Activated T-helper 1 cell treated with Interleukin-2 at 50 U/mL for 16 hours (primary cell): Measurements from ENCODE around the gene RNF38.
"Not testable (repeated sequence)": the region's sequence is repeated elsewhere in the genome, so short reads cannot be mapped to it uniquely, and the experiment has no call there.

ENCODE experiments used
- DNase-seq: peaks from one replicate; pipeline ENCODE4 v3.0.0-alpha.2; 2020; ENCODE audit warnings: low read depth

RNF38 gene

DNA sequence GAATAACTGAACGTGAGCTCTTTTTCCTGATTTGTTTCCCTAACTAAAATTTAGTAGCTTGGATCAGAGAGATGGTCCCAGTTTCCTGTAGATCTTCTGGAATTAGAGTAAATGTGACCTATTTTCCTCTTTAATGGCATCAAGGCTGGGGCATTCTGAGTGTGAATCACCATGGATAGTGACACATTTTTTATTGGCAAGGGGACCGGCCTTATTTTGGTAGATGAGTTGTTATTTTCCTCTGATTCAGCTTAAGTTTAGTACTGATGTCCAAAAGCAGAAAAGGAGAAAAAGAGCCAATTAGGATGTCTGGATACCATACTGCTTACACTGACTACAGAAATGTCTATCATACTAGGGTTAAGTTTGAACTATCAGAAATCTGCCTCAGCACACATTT is 68.1 kb downstream of the RNF38 start:
- DNase-seq, result no peak

- DNase-seq, result no peak
Measured at GRCh38 chr9:36328798-36329411, 71.2 kb downstream of the RNF38 start.

DNA sequence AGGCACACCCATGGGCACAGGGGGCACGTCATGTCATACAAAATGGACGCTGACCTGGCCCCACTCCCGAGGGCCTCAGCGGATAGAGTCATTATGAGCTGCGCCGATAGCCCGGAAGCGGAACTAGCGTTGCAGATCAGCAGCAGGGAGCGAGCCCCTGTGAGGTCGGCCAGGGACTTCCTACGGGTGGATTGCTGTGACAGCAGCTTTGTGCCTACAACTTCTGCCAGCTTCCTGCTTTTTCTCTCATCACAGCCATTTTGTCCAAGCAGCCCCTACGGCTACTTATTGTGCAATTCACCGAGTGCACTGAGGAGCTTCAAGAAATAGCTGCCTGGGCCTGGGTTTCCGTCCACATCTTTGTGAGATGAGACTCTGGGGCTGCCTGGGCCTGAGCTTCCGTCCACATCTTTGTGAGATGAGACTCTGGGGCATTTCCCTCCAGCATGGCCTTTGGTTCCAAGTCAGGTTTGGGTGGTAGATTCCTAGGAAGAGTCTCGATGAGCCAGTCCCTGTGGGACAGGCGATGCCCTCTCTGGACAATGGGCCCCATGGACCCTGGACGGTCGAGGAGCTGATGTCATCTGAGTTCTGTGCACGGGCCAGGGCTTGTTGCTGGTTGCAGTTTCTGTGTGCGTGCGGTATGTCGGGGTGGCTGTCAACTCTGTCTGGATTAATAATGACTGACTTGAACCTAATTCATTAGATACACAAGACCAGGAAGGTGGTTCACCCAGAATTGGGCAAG is 74.8 kb downstream of the RNF38 start:
- DNase-seq, result no peak

DNA sequence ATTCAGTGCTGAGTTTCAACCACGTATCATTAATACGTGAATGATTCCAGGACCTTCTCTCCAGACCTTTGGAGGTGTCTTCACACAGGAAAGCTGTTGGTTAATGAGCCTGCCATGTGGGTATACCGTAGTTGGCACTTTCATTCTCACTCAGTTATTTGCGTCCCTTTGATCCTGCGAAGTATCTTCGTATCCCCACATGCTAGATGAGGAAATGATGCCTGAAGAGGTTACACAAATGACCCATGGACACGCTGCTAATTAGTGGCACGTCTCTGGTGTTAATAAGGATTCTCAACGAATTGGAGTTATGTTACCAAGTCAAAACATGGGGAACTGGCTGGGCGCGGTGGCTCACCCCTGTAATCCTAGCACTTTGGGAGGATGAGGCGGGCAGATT is 76.1 kb downstream of the RNF38 start:
- no peak for DNase-seq

DNA sequence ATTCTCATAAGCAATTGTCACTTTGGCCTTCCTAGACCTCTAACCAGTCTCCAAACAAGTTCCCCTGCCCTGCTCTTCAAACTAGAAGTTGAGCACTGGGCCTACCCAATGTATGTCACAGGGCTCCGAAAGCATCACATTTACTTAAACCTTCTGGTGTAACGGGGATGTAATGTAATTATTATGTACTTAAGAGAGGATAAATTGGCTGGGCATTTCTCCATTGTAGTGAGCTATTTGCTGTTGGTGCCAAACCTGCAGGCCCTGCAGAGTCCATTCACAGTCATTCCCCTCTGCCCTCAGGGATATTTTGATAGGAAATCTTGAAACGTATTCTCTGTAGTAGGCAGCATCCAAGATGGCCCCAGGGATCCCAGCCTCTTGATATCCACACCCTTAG is 77.6 kb downstream of the RNF38 start:
- no peak for DNase-seq

DNA sequence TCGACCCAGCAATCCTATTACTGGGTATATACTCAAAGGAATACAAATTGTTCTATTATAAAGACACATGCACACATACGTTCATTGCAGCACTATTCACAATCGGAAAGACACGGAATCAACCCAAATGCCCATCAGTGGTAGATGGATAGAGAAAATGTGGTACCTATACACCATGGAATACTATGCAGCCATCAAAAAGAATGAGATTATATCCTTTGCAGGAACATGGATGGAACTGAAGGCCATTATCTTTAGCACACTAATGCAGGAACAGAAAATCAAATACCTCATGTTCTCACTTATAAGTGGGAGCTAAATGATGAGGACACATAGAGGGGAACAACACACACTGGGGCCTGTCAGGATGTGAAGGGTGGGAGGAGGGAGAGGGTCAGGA is 78.2 kb downstream of the RNF38 start:
- DNase-seq, result not testable (repeated sequence)

- DNase-seq, result no peak
Measured at GRCh38 chr9:36320466-36320865, 79.6 kb downstream of the RNF38 start.

DNA sequence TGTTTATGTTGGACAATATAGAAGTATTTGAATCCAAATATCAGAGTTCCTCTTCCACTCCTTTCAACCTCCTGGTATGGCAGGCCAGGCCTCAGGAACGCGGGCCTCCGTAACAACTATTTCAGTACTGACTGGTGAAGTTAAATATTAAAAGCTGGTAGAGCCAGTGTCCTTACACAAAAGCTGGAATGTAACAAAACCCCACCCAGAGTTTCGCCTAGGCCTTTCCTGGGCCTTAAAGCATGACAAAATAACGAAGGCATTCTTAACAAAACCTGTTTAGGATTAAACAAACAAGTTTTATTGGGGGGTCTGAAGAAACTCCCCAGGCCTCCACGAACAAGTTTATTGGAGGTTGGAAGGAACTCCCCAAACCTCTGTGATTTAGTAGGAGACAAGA is 80.3 kb downstream of the RNF38 start:
- no peak for DNase-seq

DNA sequence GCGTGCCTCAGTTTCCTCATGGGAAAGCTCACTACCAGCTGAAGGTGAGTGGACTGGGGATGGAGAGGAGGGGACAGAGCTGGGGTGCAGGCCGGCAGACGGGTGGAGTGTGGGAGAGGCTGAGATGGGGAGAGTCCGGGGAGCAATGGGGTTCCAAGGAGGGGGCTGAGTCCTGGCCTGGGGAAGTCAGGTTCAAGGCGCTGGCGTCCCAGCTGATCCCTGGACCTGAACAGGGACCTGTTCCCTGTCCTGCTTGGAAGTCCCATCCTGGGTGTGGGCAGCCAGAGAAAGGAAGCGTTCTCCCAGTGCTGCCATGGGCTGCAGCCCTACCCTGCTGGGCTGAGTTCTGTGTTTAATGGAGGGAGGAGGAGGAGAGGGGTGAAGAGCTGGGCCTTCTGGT is 80.9 kb downstream of the RNF38 start:
- DNase-seq, result no peak

DNA sequence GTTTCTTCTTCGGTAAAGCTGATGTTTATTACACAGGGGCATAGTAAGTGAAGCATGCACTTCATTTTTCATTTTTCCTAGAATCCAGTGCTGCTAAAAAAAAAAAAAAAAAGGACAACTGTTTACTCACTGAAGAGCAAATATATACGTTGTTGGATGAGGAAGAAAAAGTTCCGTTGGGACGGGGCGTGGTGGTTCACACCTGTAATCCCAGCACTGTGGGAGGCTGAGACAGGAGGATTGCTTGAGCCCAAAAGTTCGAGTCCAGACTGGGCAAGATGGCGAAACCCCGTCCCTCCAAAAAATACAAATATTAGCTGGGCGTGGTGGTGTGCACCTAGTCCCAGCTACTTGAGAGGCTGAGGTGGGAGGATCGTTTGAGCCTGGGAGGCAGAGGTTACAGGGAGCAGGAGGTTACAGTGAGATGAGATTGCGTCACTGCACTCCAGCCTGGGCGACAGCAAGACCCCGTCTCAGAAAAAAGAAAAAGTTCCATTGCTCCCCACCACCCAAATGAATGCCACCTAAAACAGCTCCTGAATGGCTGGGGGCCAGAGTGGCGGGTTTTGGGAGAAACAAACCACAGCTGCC is 81.8 kb downstream of the RNF38 start:
- no peak for DNase-seq

DNA sequence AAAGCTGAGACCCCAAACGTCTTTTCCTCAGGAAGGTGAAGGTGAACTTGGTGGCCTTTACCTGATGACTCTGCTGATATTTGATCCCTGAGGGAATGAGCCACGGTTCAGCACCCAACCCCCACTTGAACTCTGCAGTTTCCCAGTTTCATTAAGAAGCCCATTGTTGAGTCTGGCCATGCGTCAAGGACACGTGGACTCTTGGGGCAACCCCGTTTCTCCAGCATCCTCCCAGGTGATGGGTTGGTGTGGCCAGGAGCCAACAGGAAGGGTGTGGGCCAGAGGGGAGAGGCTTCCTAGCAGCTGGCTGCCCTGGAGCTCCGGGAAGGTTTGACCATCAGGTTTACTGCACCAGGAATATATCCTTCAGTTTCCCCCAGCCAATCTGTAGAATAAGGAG is 82.3 kb downstream of the RNF38 start:
- DNase-seq, result no peak

DNA sequence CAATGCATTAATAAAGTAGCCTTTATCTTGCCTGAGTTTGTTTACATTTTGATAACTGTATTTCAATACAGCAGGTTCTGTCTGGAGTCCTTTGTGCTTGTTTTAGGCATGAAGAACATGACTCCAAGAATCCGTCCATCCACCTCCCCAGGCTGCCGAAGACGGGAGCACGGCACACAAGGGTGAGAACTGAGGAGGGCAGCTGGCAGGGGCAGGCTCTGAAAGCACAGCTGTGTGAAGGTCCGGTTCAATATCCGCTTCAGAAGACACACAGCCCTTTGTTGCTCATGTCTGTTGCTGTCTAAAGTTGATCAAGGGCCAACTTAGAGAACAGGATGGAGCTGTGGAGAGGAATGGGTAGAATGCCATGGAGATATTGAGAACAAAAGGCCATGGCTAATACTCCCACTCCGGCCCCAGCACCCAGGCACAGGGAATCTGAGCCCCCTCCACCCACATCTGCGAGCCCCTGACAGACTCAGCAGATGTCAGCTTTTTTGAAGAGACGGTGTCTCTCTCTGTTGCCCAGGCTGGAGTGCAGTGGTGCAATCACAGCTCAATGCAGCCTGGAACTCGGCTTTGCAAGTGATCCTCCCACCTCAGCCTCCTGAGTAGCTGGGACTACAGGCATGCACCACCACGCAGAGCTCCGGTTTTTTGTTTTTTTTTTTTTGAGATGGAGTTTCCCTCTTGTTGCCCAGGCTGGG is 83.3 kb downstream of the RNF38 start:
- no peak for DNase-seq

- DNase-seq, result no peak
Measured at GRCh38 chr9:36316049-36316448, 84.0 kb downstream of the RNF38 start.

GRCh38 chr9:36315283-36315682 is 84.8 kb downstream of the RNF38 start:
- DNase-seq, result no peak

DNA sequence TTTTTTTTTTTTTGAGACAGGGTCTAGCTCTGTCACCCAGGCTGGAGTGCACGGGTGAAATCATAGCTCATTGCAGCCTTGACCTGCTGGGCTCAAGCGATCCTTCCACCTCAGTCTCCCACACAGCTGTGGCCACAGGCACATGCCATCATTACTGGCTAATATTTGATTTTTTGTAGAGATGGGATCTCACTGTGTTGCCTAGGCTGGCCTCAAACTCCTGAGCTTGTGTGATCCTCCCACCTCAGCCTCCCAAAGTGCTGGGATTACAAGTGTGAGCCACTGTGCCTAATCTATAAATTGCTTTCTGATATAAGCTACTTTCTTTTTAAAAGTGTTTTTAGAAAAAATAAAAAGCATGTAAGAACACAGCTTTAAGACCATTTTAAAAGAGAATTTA is 85.3 kb downstream of the RNF38 start:
- DNase-seq, result no peak

GRCh38 chr9:36306471-36307306 is 93.4 kb downstream of the RNF38 start:
- DNase-seq, result no peak

DNA sequence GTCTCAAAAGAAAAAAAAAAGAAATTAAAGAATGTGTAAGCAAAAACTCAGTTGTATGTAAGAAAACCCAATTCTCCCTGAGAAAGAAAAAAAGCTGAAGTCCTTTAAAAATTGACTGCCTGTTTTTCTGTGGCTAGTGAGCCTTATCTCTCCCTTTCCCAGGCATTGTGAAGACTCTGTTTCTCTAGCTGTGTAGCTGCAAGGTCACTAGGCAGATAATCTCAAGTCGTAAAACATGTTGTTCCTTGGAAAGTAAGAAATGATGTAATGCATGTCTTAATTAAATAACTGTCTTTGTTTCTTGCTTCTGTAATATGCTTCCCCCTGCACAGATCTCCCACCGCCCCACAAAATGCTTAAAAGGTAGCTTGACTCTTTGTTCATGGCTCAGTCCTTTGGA is 95.7 kb downstream of the RNF38 start:
- not testable (repeated sequence) for DNase-seq

- DNase-seq, result no peak
Measured at GRCh38 chr9:36301227-36301626, 98.8 kb downstream of the RNF38 start.

DNA sequence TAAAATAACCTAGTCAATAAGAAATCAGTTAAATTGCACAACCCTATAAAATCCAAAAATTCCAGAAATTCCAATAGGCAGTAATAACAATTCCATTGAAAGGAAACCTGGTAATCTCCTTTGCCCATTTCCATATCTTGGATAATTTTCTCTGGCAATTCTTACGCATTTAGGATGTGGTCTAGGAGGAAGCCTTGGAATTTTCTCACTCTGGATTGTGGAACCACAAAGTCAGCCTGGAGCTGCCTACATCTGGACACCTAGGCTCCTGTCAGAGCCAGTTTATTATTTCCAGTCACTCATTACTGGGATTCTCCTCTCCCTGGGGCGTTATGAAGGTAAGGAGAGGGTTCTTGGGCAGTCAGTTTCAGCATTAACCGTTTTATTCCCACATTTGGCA is 101.5 kb downstream of the RNF38 start:
- no peak for DNase-seq

GRCh38 chr9:36297798-36298197 is 102.3 kb downstream of the RNF38 start:
- DNase-seq, result no peak

GRCh38 chr9:36294996-36295395 is 105.1 kb downstream of the RNF38 start:
- DNase-seq, result not testable (repeated sequence)

DNA sequence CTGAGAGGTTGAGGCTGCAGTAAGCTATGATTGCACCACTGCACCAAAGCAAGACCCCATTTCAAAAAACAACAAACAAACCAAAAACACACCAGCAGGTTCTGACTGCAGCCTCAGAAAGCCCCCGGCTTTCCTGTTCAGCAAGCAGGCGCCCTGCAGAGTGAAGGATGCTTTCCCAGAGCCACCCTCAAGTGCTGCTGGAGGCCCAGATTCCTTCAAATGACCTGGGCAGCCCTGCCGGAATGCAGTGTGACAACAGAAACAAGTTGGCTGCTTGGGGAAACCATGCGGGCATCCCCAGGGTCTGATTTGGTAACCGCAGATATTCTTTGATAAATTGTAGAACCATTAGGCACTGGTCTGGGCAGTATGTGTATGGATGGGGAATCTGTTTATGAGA is 106.2 kb downstream of the RNF38 start:
- DNase-seq, result no peak
